IMR-90 (cell line): ENCODE results near the gene SLC6A2. TPM values are rescaled to one million over a fixed set of nuclear protein-coding genes. Genes with fewer than 3 reads are reported as not detected.

Source experiments
- ATAC-seq: fragments of 200-7000 bp; cut with Tn5 transposase; 2 replicates; pipeline ENCODE4 v1.9.1; 2020; ENCODE audit warnings: low read depth, mild to moderate bottlenecking, moderate library complexity
- BruUV-seq: library from RNA; stranded (reverse); fragments of 400-500 nt; replicated peaks from 2 replicates; lab custom pipeline; 2021; lab: Mats Ljungman, UMichigan
- CTCF ChIA-PET: fragments of 300-600 bp; formaldehyde crosslinking; extraction: SDS; loops from one replicate; lab custom pipeline; 2021; ENCODE audit warnings: antibody characterized with exemption; lab: Yijun Ruan, JAX
- POLR2A ChIA-PET: fragments of 300-600 bp; sonication (Branson Sonifier 250); formaldehyde crosslinking; loops from one replicate; lab custom pipeline; 2022; ENCODE audit warnings: antibody characterized with exemption; ENCODE audit not compliant: unreplicated experiment; lab: Charles Lee
- DNase-seq: peaks from one replicate; pipeline ENCODE4 v3.0.0; 2013
- H2AFZ ChIP-seq: replicated peaks from 2 replicates; pipeline ENCODE3; 2013; ENCODE audit warnings: low read length, mild to moderate bottlenecking; ENCODE audit not compliant: poor library complexity
- H2AK5ac ChIP-seq: 2 replicates; pipeline ENCODE4 v1.6.1; 2013; ENCODE audit warnings: low read depth, low read length, inconsistent platforms
- H2AK9ac ChIP-seq: replicated peaks from 2 replicates; pipeline ENCODE3; 2013; ENCODE audit warnings: mild to moderate bottlenecking, low read depth, low read length, moderate library complexity; ENCODE audit not compliant: poor library complexity
- H2BK120ac ChIP-seq: 2 replicates; pipeline ENCODE4 v1.6.1; 2013; ENCODE audit warnings: low read depth, low read length, inconsistent platforms
- H2BK15ac ChIP-seq: 3 replicates; pipeline ENCODE4 v1.6.1; 2013; ENCODE audit warnings: low read depth, low read length, inconsistent platforms
- H2BK20ac ChIP-seq: 2 replicates; pipeline ENCODE4 v1.6.1; 2013; ENCODE audit warnings: low read depth, mild to moderate bottlenecking, inconsistent platforms, low read length, moderate library complexity
- H2BK5ac ChIP-seq: 2 replicates; pipeline ENCODE4 v1.6.1; 2013; ENCODE audit warnings: mild to moderate bottlenecking, low read depth, low read length, inconsistent platforms; ENCODE audit not compliant: poor library complexity, severe bottlenecking
- H3K14ac ChIP-seq: replicated peaks from 2 replicates; pipeline ENCODE4 v1.6.1; 2013; ENCODE audit warnings: low read depth, low read length, inconsistent platforms
- H3K18ac ChIP-seq: 2 replicates; pipeline ENCODE4 v1.6.1; 2013; ENCODE audit warnings: low read depth, low read length, control low read depth
- H3K23ac ChIP-seq: 2 replicates; pipeline ENCODE4 v1.6.1; 2013; ENCODE audit warnings: low read depth, low read length, inconsistent platforms
- H3K27ac ChIP-seq: 2 replicates; pipeline ENCODE4 v1.5.1; 2013; ENCODE audit warnings: mild to moderate bottlenecking, control low read depth, low read length; ENCODE audit not compliant: insufficient read depth
- H3K27me3 ChIP-seq: 2 replicates; pipeline ENCODE4 v1.6.1; 2013; ENCODE audit warnings: low read length; ENCODE audit not compliant: control insufficient read depth, insufficient read depth
- H3K36me3 ChIP-seq: 2 replicates; pipeline ENCODE4 v1.6.1; 2013; ENCODE audit warnings: low read length, mixed read lengths; ENCODE audit not compliant: control insufficient read depth, insufficient read depth
- H3K4ac ChIP-seq: 2 replicates; pipeline ENCODE4 v1.6.1; 2013; ENCODE audit warnings: low read depth, low read length, inconsistent platforms
- H3K4me1 ChIP-seq: 2 replicates; pipeline ENCODE4 v1.6.1; 2013; ENCODE audit warnings: low read length, mixed read lengths; ENCODE audit not compliant: control insufficient read depth, insufficient read depth
- H3K4me2 ChIP-seq: 2 replicates; pipeline ENCODE4 v1.6.1; 2013; ENCODE audit warnings: low read depth, mild to moderate bottlenecking, control low read depth, low read length, moderate library complexity
- H3K4me3 ChIP-seq: 2 replicates; pipeline ENCODE4 v1.5.1; 2013; ENCODE audit warnings: low read depth, mild to moderate bottlenecking, control low read depth, low read length, moderate library complexity; ENCODE audit not compliant: insufficient read depth
- H3K56ac ChIP-seq: 2 replicates; pipeline ENCODE4 v1.6.1; 2013; ENCODE audit warnings: low read length, inconsistent platforms; ENCODE audit not compliant: insufficient read depth; ENCODE audit errors: extremely low read depth
- H3K79me1 ChIP-seq, 2 experiments: 2 replicates each; pipeline ENCODE4 v1.6.1; 2013; ENCODE audit warnings: low read length in 2 of 2, inconsistent platforms in 1 of 2, low read depth in 1 of 2
- H3K9ac ChIP-seq: 2 replicates; pipeline ENCODE4 v1.6.1; 2013; ENCODE audit warnings: low read depth, low read length, control low read depth
- H3K9me1 ChIP-seq: 2 replicates; pipeline ENCODE4 v1.6.1; 2013; ENCODE audit warnings: low read length, inconsistent platforms; ENCODE audit not compliant: insufficient read depth
- H3K9me3 ChIP-seq: 2 replicates; pipeline ENCODE4 v1.6.1; 2013; ENCODE audit warnings: low read length; ENCODE audit not compliant: control insufficient read depth, insufficient read depth
- H4K20me1 ChIP-seq: 2 replicates; pipeline ENCODE4 v1.6.1; 2013; ENCODE audit warnings: low read length, inconsistent platforms; ENCODE audit not compliant: insufficient read depth
- H4K5ac ChIP-seq: 2 replicates; pipeline ENCODE4 v1.6.1; 2013; ENCODE audit warnings: mild to moderate bottlenecking, low read depth, low read length, control low read depth
- H4K8ac ChIP-seq, 2 experiments: 2 replicates each; pipeline ENCODE4 v1.6.1; 2013; ENCODE audit warnings: low read depth in 2 of 2, low read length in 2 of 2, control low read depth in 1 of 2, inconsistent platforms in 1 of 2
- H4K91ac ChIP-seq: 2 replicates; pipeline ENCODE4 v1.6.1; 2013; ENCODE audit warnings: low read depth, low read length, inconsistent platforms; ENCODE audit not compliant: insufficient read depth
- BHLHE40 ChIP-seq: fragments of 150-350 bp; IDR thresholded peaks from 2 replicates; pipeline ENCODE4 v1.6.1; 2016; ENCODE audit warnings: mild to moderate bottlenecking, low read depth, low read length
- CHD1 ChIP-seq: IDR thresholded peaks from 2 replicates; pipeline ENCODE4 v1.6.1; 2012; ENCODE audit warnings: low read depth, low read length, improper control_type of control experiment
- MAFK ChIP-seq: IDR thresholded peaks from 2 replicates; pipeline ENCODE4 v1.6.1; 2012; ENCODE audit warnings: low read depth, low read length, improper control_type of control experiment
- MAZ ChIP-seq: IDR thresholded peaks from 2 replicates; pipeline ENCODE4 v1.6.1; 2012; ENCODE audit warnings: low read depth, mild to moderate bottlenecking, low read length, improper control_type of control experiment, moderate library complexity, borderline replicate concordance
- MXI1 ChIP-seq: IDR thresholded peaks from 2 replicates; pipeline ENCODE4 v1.6.1; 2012; ENCODE audit warnings: low read depth, mild to moderate bottlenecking, low read length, moderate library complexity, borderline replicate concordance
- POLR2A ChIP-seq: IDR thresholded peaks from 2 replicates; pipeline ENCODE4 v1.6.1; 2012; ENCODE audit warnings: mild to moderate bottlenecking, low read depth, low read length
- RCOR1 ChIP-seq: IDR thresholded peaks from 2 replicates; pipeline ENCODE4 v1.6.1; 2012; ENCODE audit warnings: mild to moderate bottlenecking, low read length, improper control_type of control experiment; ENCODE audit not compliant: insufficient replicate concordance
- RFX5 ChIP-seq: IDR thresholded peaks from 2 replicates; pipeline ENCODE4 v1.8.0; 2012; ENCODE audit warnings: low read depth, mild to moderate bottlenecking, low read length, moderate library complexity
- WGBS, 2 experiments: methylation state at CpG; one replicate each; pipeline versions ENCODE4 v1.1.5 to v1.1.7; 2013; ENCODE audit warnings: missing lambda C conversion rate in 2 of 2; ENCODE audit not compliant: insufficient read length in 1 of 2; ENCODE audit errors: extremely low coverage in 2 of 2; 5-methylcytosine and 5-hydroxymethylcytosine counted together
- dilution Hi-C: fragments of 300-500 bp; cut with HindIII; formaldehyde crosslinking; loops from one replicate; pipeline ENCODE4 v1.14.3; 2018; ENCODE audit warnings: low sequenced_read_pairs; ENCODE audit not compliant: unreplicated experiment
- in situ Hi-C: fragments of 300-500 bp; cut with MboI; formaldehyde crosslinking; loops from 3 replicates; pipeline ENCODE4 v1.14.3; 2019; ENCODE audit warnings: low sequenced_read_pairs, inconsistent platforms, mixed read lengths
- intact Hi-C: fragments of 100-400 bp; cut with micrococcal nuclease; formaldehyde crosslinking; loops from 2 replicates; pipeline ENCODE4 v1.10.0; 2022
- polyA plus RNA-seq, 3 experiments: library from polyadenylated mRNA; depleted of rRNA; stranded (reverse); fragments of >200 nt; gene quantifications; 2 replicates each; pipeline ENCODE4 v1.2.3, GENCODE V29; 2012; ENCODE audit warnings: low replicate concordance in 1 of 3
- total RNA-seq: library from RNA; depleted of rRNA; stranded (reverse); fragments of >200 nt; gene quantifications from 2 replicates; pipeline ENCODE4 v1.2.3, GENCODE V29; 2012
- TF ChIP-seq, protein P1 (sequence below): fragments of 150-350 bp; IDR thresholded peaks from 2 replicates; pipeline ENCODE4 v1.6.1; 2017; ENCODE audit warnings: mild to moderate bottlenecking, antibody characterized with exemption, low read length, low read depth
- TF ChIP-seq, protein P2 (sequence below): fragments of 150-350 bp; IDR thresholded peaks from 2 replicates; pipeline ENCODE4 v1.6.1; 2016; ENCODE audit warnings: low read depth, mild to moderate bottlenecking, low read length, moderate library complexity, borderline replicate concordance

The SLC6A2 gene
- total and polyA plus RNA-seq, 2 of the 4 experiments (the other 2 are of a cell fraction): not detected

DNA sequence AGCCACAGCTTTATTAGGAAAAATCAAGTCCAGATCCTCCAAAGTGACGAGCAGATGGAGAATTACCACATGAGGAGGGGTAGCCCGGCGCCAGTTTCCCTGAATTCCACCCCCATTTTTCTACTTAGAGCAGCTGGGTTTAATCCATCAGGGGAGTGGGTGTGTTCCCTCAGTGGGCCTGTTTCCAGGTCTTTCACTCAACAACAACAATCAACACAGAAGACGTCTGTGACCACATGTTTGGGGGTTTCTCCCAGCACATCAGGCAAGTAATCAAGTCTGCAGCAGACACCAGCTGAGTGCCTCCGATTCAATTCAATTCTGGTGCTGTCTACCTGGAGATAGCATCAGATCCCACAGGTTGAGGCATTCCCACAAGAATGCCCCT is 6.8 kb downstream of the SLC6A2 start:
- H3K4me3 ChIP-seq: no peak overlapping the region
- peaks cover 2% of the 10 kb centered on the region; the same call in 1 of the 2 replicates for H3K9me3 ChIP-seq
- CTCF ChIA-PET: no interaction called here
- no peak overlapping the region for H2BK20ac ChIP-seq
- no peak overlapping the region for H3K9ac ChIP-seq
- H4K20me1 ChIP-seq: no peaks in the 10 kb centered on the region
- H3K18ac ChIP-seq: no peak overlapping the region
- no peak for TF ChIP-seq MAZ
- TF ChIP-seq, protein P1, sequence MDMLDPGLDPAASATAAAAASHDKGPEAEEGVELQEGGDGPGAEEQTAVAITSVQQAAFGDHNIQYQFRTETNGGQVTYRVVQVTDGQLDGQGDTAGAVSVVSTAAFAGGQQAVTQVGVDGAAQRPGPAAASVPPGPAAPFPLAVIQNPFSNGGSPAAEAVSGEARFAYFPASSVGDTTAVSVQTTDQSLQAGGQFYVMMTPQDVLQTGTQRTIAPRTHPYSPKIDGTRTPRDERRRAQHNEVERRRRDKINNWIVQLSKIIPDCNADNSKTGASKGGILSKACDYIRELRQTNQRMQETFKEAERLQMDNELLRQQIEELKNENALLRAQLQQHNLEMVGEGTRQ: no peak
- no peak for TF ChIP-seq MXI1
- no peak for TF ChIP-seq CHD1
- no peak for TF ChIP-seq POLR2A
- no peak for TF ChIP-seq RCOR1
- TF ChIP-seq, protein P2, sequence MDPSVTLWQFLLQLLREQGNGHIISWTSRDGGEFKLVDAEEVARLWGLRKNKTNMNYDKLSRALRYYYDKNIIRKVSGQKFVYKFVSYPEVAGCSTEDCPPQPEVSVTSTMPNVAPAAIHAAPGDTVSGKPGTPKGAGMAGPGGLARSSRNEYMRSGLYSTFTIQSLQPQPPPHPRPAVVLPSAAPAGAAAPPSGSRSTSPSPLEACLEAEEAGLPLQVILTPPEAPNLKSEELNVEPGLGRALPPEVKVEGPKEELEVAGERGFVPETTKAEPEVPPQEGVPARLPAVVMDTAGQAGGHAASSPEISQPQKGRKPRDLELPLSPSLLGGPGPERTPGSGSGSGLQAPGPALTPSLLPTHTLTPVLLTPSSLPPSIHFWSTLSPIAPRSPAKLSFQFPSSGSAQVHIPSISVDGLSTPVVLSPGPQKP: no peak
- TF ChIP-seq BHLHE40: no peak
- TF ChIP-seq RFX5: no peak
- TF ChIP-seq MAFK: no peak
- no peak overlapping the region for H2BK15ac ChIP-seq
- H3K4me1 ChIP-seq: no peaks in the 10 kb centered on the region
- no peaks in the 10 kb centered on the region for H3K36me3 ChIP-seq
- no peaks in the 10 kb centered on the region for H3K79me1 ChIP-seq
- H4K8ac ChIP-seq: no peak overlapping the region
- no peak overlapping the region for H2BK120ac ChIP-seq
- no peak overlapping the region for H3K23ac ChIP-seq
- H3K9me1 ChIP-seq: no peaks in the 10 kb centered on the region
- peaks cover 41% of the 10 kb centered on the region for H3K27me3 ChIP-seq
- H3K56ac ChIP-seq: no peak overlapping the region
- BruUV-seq: no TSS peak
- dilution Hi-C loops (no loop called here), in situ Hi-C loops (no loop called here), intact Hi-C loops (no loop called here)
- no peak overlapping the region for H4K91ac ChIP-seq
- H2AK5ac ChIP-seq: no peak overlapping the region
- no peak overlapping the region for H3K27ac ChIP-seq
- H2AFZ ChIP-seq: no peak overlapping the region
- DNase-seq (no peak), ATAC-seq (no peak)
- no peak overlapping the region for H3K14ac ChIP-seq
- no peak overlapping the region for H2BK5ac ChIP-seq
- H3K4ac ChIP-seq: no peak overlapping the region
- no peak overlapping the region for H2AK9ac ChIP-seq
- no peak overlapping the region for H4K5ac ChIP-seq
- H3K4me2 ChIP-seq: no peak overlapping the region
- POLR2A ChIA-PET: no interaction called here
- 0% methylated on average over 1 of the region's 5 CpGs; no CpG with 5 or more reads in 1 of the 2 experiments for WGBS, 2 experiments
